ENCODE results near the gene AMOTL1.

GRCh38 chr11:94831529-94831928 is 63.4 kb downstream of the AMOTL1 start:
- TF ChIP-seq CTCF (IDR thresholded peaks at IDR 0.05) = no peak
- no peak for TF ChIP-seq POLR2A (IDR thresholded peaks at IDR 0.05)

Measured in esophagus squamous epithelium (tissue), 4 donors.